HepG2 (cell line): ENCODE measurements around the gene MKRN2OS. TPM values are rescaled to one million over a fixed set of nuclear protein-coding genes. Genes with fewer than 3 reads are reported as not detected.

Experiments used
- DRAP1 ChIP-seq: IDR thresholded peaks from 2 replicates; pipeline ENCODE4 v1.6.1; 2016; ENCODE audit warnings: missing genetic modification reagents, missing compliant biosample characterization
- HCFC1 ChIP-seq: fragments of 150-350 bp; IDR thresholded peaks from 2 replicates; pipeline ENCODE4 v1.6.1; 2014; ENCODE audit warnings: low read depth, low read length
- IKZF1 ChIP-seq: fragments of 450-650 bp; IDR thresholded peaks from 2 replicates; pipeline ENCODE4 v1.7.1; 2016
- MAFF ChIP-seq: IDR thresholded peaks from 2 replicates; pipeline ENCODE4 v1.6.1; 2011; ENCODE audit warnings: low read depth, low read length, improper control_type of control experiment
- MAFK ChIP-seq, 2 experiments: IDR thresholded peaks in 1 of 2; conservative IDR thresholded peaks in 1 of 2; 2 replicates each; pipeline ENCODE4 v1.6.1; 2011; ENCODE audit warnings: improper control_type of control experiment in 2 of 2, low read length in 2 of 2
- MYPOP ChIP-seq: sonication (generic); formaldehyde crosslinking; IDR thresholded peaks from 2 replicates; pipeline ENCODE4 v1.8.1; 2023; ENCODE audit warnings: mild to moderate bottlenecking, moderate library complexity, missing genetic modification reagents
- TARDBP ChIP-seq: sonication (generic); formaldehyde crosslinking; IDR thresholded peaks from 2 replicates; pipeline ENCODE4 v1.8.0; 2022; ENCODE audit warnings: mild to moderate bottlenecking, missing genetic modification reagents
- TBP ChIP-seq: sonication (generic); formaldehyde crosslinking; IDR thresholded peaks from 2 replicates; pipeline ENCODE4 v1.5.0; 2020; ENCODE audit warnings: missing genetic modification reagents
- ZEB1 ChIP-seq: IDR thresholded peaks from 2 replicates; pipeline ENCODE4 v1.6.1; 2012; ENCODE audit warnings: mild to moderate bottlenecking, low read depth, inconsistent platforms; ENCODE audit not compliant: insufficient replicate concordance
- ZGPAT ChIP-seq: IDR thresholded peaks from 2 replicates; pipeline ENCODE4 v1.6.1; 2016; ENCODE audit warnings: mild to moderate bottlenecking
- ZNF121 ChIP-seq: sonication (generic); formaldehyde crosslinking; IDR thresholded peaks from 2 replicates; pipeline ENCODE4 v1.5.0; 2020; ENCODE audit warnings: mild to moderate bottlenecking, missing genetic modification reagents
- ZNF138 ChIP-seq: sonication (generic); formaldehyde crosslinking; IDR thresholded peaks from 2 replicates; pipeline ENCODE4 v1.5.0; 2020; ENCODE audit warnings: mild to moderate bottlenecking, low read depth, missing genetic modification reagents
- ZNF335 ChIP-seq: sonication (generic); formaldehyde crosslinking; IDR thresholded peaks from 2 replicates; pipeline ENCODE4 v1.4.0; 2020; ENCODE audit warnings: missing genetic modification reagents
- ZNF513 ChIP-seq: sonication (generic); formaldehyde crosslinking; conservative IDR thresholded peaks from 2 replicates; pipeline ENCODE4 v1.5.0; 2020; ENCODE audit warnings: missing genetic modification reagents
- polyA plus RNA-seq, 8 experiments: library from polyadenylated mRNA; depleted of rRNA in 3 of 8; stranded (reverse) in 7 of 8; unstranded in 1 of 8; fragments of >200 nt; fragmentation: Illumina TruSeq in 4 of 8; extraction: Trizol in 4 of 8; gene quantifications; 2 replicates each; pipeline versions ENCODE4 v1.2.1 to v1.2.3, GENCODE V29; 2011 to 2016; ENCODE audit warnings: low read depth in 4 of 8, missing spikeins in 1 of 8, mixed read lengths in 1 of 8; ENCODE audit not compliant: insufficient read depth in 1 of 8
- total RNA-seq, 5 experiments: library from RNA; depleted of rRNA; stranded (reverse); fragments of >200 nt; fragmentation: Illumina TruSeq; extraction: Trizol; gene quantifications; 2 replicates each; pipeline ENCODE4 v1.2.3, GENCODE V29; 2016; ENCODE audit warnings: low read depth in 1 of 5

Gene MKRN2OS
- total and polyA plus RNA-seq, 2 of the 13 experiments (the other 11 are each of a cell fraction or from before 2014, with no cell fraction given) = not detected

- TF ChIP-seq ZGPAT (CRISPR knock-in tag) = no peak
- TF ChIP-seq MAFF = peak; percentile 78
- TF ChIP-seq IKZF1 = no peak
- TF ChIP-seq HCFC1 = no peak
- TF ChIP-seq ZNF138 (CRISPR knock-in tag) = no peak
- TF ChIP-seq MAFK (conservative IDR thresholded peaks at IDR 0.05 in 1 of 2, IDR thresholded peaks at IDR 0.05 in 1 of 2; ENCODE audit: low read length in 2 of 2) = peak; percentile 72 to 89
- TF ChIP-seq DRAP1 = no peak
- peak; percentile 60 for TF ChIP-seq ZNF121
- TF ChIP-seq MYPOP (CRISPR knock-in tag) = no peak
- no peak for TF ChIP-seq ZNF335 (CRISPR knock-in tag)
- TF ChIP-seq TBP (CRISPR knock-in tag) = no peak
- TF ChIP-seq TARDBP (CRISPR knock-in tag) = no peak
- TF ChIP-seq ZNF513 (CRISPR knock-in tag) = no peak
- TF ChIP-seq ZEB1 = no peak
- TF ChIP-seq, all 625 proteins: peak for 3
Measured at GRCh38 chr3:12549971-12550760, 4.9 kb upstream of the MKRN2OS start (continued).
